CD4-positive, alpha-beta memory T cell (primary cell): ENCODE data around the gene CAPN14. TPM values are rescaled to one million over a fixed set of nuclear protein-coding genes. Genes with fewer than 3 reads are reported as not detected.

Source experiments
- CTCF ChIA-PET: fragments of 350-600 bp; sonication (Branson Sonifier 250); formaldehyde crosslinking; loops from one replicate; lab custom pipeline; 2021; ENCODE audit warnings: inconsistent platforms; ENCODE audit not compliant: partially characterized antibody; lab: Charles Lee
- POLR2A ChIA-PET: fragments of 350-600 bp; sonication (Branson Sonifier 250); formaldehyde crosslinking; loops from one replicate; lab custom pipeline; 2021; ENCODE audit not compliant: partially characterized antibody; lab: Charles Lee
- DNase-seq, 5 donors: peaks; one replicate each; pipeline versions ENCODE4 v3.0.0 to v3.0.0-alpha.2; 2020 to 2022; ENCODE audit warnings: mixed read lengths in 1 of 5
- H3K27ac ChIP-seq: one replicate; pipeline ENCODE4 v1.7.0; 2013; ENCODE audit warnings: low read depth, low read length
- H3K27me3 ChIP-seq: 2 replicates; pipeline ENCODE4 v1.7.0; 2013; ENCODE audit warnings: mild to moderate bottlenecking, low read length, moderate library complexity; ENCODE audit not compliant: insufficient read depth
- H3K36me3 ChIP-seq: 2 replicates; pipeline ENCODE4 v1.7.0; 2013; ENCODE audit warnings: mild to moderate bottlenecking, low read length, moderate library complexity; ENCODE audit not compliant: insufficient read depth
- H3K4me1 ChIP-seq: 2 replicates; pipeline ENCODE4 v1.7.0; 2013; ENCODE audit warnings: mild to moderate bottlenecking, low read length, moderate library complexity; ENCODE audit not compliant: insufficient read depth
- H3K4me3 ChIP-seq, 2 donors: one replicate each; pipeline ENCODE4 v1.7.0; 2013; ENCODE audit warnings: low read length in 2 of 2, mild to moderate bottlenecking in 1 of 2
- H3K9me3 ChIP-seq, 2 donors: one replicate each; pipeline ENCODE4 v1.7.0; 2013; ENCODE audit warnings: low read length in 2 of 2, control low read depth in 1 of 2; ENCODE audit not compliant: control insufficient read depth in 1 of 2
- H3K27ac Mint-ChIP-seq, 7 donors: one replicate each; pipeline ENCODE4 v1.8.0; 2020 to 2021; ENCODE audit warnings: mixed read lengths in 7 of 7, mild to moderate bottlenecking in 6 of 7, inconsistent platforms in 3 of 7, moderate library complexity in 3 of 7
- H3K27me3 Mint-ChIP-seq, 2 donors: one replicate each; pipeline ENCODE4 v1.8.0; 2020 to 2021; ENCODE audit warnings: mixed read lengths in 2 of 2
- H3K36me3 Mint-ChIP-seq, 2 donors: one replicate each; pipeline ENCODE4 v1.8.0; 2020 to 2021; ENCODE audit warnings: mixed read lengths in 2 of 2, inconsistent platforms in 1 of 2, mild to moderate bottlenecking in 1 of 2
- H3K4me1 Mint-ChIP-seq, 4 donors: one replicate each; pipeline ENCODE4 v1.8.0; 2020 to 2021; ENCODE audit warnings: mixed read lengths in 4 of 4, mild to moderate bottlenecking in 1 of 4
- H3K4me3 Mint-ChIP-seq, 8 donors: one replicate each; pipeline ENCODE4 v1.8.0; 2020 to 2021; ENCODE audit warnings: mixed read lengths in 8 of 8, mild to moderate bottlenecking in 7 of 8, moderate library complexity in 6 of 8, inconsistent platforms in 3 of 8
- H3K9me3 Mint-ChIP-seq, 8 donors: one replicate each; pipeline ENCODE4 v1.8.0; 2020 to 2021; ENCODE audit warnings: mixed read lengths in 8 of 8, mild to moderate bottlenecking in 5 of 8, inconsistent platforms in 3 of 8, moderate library complexity in 1 of 8
- intact Hi-C: fragments of 100-400 bp; cut with micrococcal nuclease; formaldehyde crosslinking; loops from one replicate; pipeline ENCODE4 v1.15.1; 2023
- polyA plus RNA-seq, 2 donors: library from polyadenylated mRNA; unstranded; fragments of 300-500 nt; fragmentation: Illumina TruSeq; gene quantifications; one replicate each; pipeline ENCODE4 v1.2.3, GENCODE V29; 2021
- total RNA-seq, 2 experiments: library from RNA; stranded (reverse); gene quantifications; one replicate each; pipeline ENCODE4 v1.2.3, GENCODE V29; 2021

Gene CAPN14
- total and polyA plus RNA-seq, 4 experiments from 2014 or later, result 0.16 to 0.61 (median 0.44) TPM

- intact Hi-C loops, result no loop called here
- Histone ChIP-seq H3K4me3 (no peak overlapping the region), H3K27me3 (no peaks in the 10 kb centered on the region), H3K9me3 (no peaks in the 10 kb centered on the region), H3K27ac (no peak overlapping the region), H3K36me3 (no peaks in the 10 kb centered on the region), H3K4me1 (no peaks in the 10 kb centered on the region)
- Mint-ChIP-seq H3K27ac (no peak overlapping the region), H3K27me3 (peaks cover 0 to 2% of the 10 kb centered on the region in 2 donors), H3K36me3 (peaks cover 0 to 16% of the 10 kb centered on the region in 2 donors), H3K4me1 (no peaks in the 10 kb centered on the region), H3K9me3 (peaks cover 0 to 4% (median 0%) of the 10 kb centered on the region in 8 donors), H3K4me3 (no peak overlapping the region)
- DNase-seq, result no peak
- CTCF ChIA-PET, result no interaction called here
- POLR2A ChIA-PET, result no interaction called here
Observed at GRCh38 chr2:31202833-31203232, 14.5 kb downstream of the CAPN14 start.

- intact Hi-C loops, result no loop called here
- Mint-ChIP-seq H3K27me3 (peaks cover 0 to 2% of the 10 kb centered on the region in 2 donors), H3K9me3 (peaks cover 0 to 4% (median 0%) of the 10 kb centered on the region in 8 donors), H3K27ac (no peak overlapping the region), H3K4me3 (no peak overlapping the region), H3K4me1 (no peaks in the 10 kb centered on the region), H3K36me3 (peaks cover 0 to 16% of the 10 kb centered on the region in 2 donors)
- Histone ChIP-seq H3K36me3 (no peaks in the 10 kb centered on the region), H3K4me1 (no peaks in the 10 kb centered on the region), H3K9me3 (no peaks in the 10 kb centered on the region), H3K4me3 (no peak overlapping the region), H3K27ac (no peak overlapping the region), H3K27me3 (no peaks in the 10 kb centered on the region)
- ChIA-PET POLR2A (no interaction called here), CTCF (no interaction called here)
- no peak for DNase-seq
Observed at GRCh38 chr2:31202041-31202440, 15.3 kb downstream of the CAPN14 start.

GRCh38 chr2:31200972-31201371, 16.3 kb downstream of the CAPN14 start:
- H3K4me1 ChIP-seq, result no peaks in the 10 kb centered on the region
- DNase-seq, result no peak
- CTCF ChIA-PET, result no interaction called here
- H3K9me3 Mint-ChIP-seq, result peaks cover 0 to 4% (median 0%) of the 10 kb centered on the region in 8 donors
- no peak overlapping the region for H3K4me3 Mint-ChIP-seq
- POLR2A ChIA-PET, result no interaction called here
- peaks cover 0 to 2% of the 10 kb centered on the region in 2 donors for H3K27me3 Mint-ChIP-seq
- H3K4me3 ChIP-seq, result no peak overlapping the region
- intact Hi-C loops, result no loop called here
- no peaks in the 10 kb centered on the region for H3K4me1 Mint-ChIP-seq
- H3K36me3 Mint-ChIP-seq, result peaks cover 0 to 16% of the 10 kb centered on the region in 2 donors
- H3K27ac Mint-ChIP-seq, result no peak overlapping the region
- H3K27me3 ChIP-seq, result no peaks in the 10 kb centered on the region
- H3K27ac ChIP-seq, result no peak overlapping the region
- H3K9me3 ChIP-seq, result no peaks in the 10 kb centered on the region
- H3K36me3 ChIP-seq, result no peaks in the 10 kb centered on the region

GRCh38 chr2:31199206-31199605, 18.1 kb downstream of the CAPN14 start:
- Mint-ChIP-seq H3K4me1 (no peaks in the 10 kb centered on the region), H3K4me3 (no peak overlapping the region), H3K27me3 (peaks cover 0 to 2% of the 10 kb centered on the region in 2 donors), H3K9me3 (peaks cover 0 to 4% (median 0%) of the 10 kb centered on the region in 8 donors), H3K27ac (no peak overlapping the region), H3K36me3 (peaks cover 0 to 8% of the 10 kb centered on the region in 2 donors)
- intact Hi-C loops, result no loop called here
- H3K27ac ChIP-seq, result no peak overlapping the region
- H3K36me3 ChIP-seq, result no peaks in the 10 kb centered on the region
- H3K9me3 ChIP-seq, result no peaks in the 10 kb centered on the region
- H3K4me3 ChIP-seq, result no peak overlapping the region
- H3K4me1 ChIP-seq, result no peaks in the 10 kb centered on the region
- ChIA-PET POLR2A (no interaction called here), CTCF (no interaction called here)
- no peak for DNase-seq
- H3K27me3 ChIP-seq, result no peaks in the 10 kb centered on the region

GRCh38 chr2:31197669-31198068, 19.6 kb downstream of the CAPN14 start:
- no peaks in the 10 kb centered on the region for H3K4me1 ChIP-seq
- H3K27me3 ChIP-seq, result no peaks in the 10 kb centered on the region
- intact Hi-C loops, result no loop called here
- no peaks in the 10 kb centered on the region for H3K36me3 ChIP-seq
- Mint-ChIP-seq H3K36me3 (peaks cover 0 to 6% of the 10 kb centered on the region in 2 donors), H3K27ac (no peak overlapping the region), H3K4me3 (no peak overlapping the region), H3K9me3 (peaks cover 0 to 4% (median 0%) of the 10 kb centered on the region in 8 donors), H3K4me1 (no peaks in the 10 kb centered on the region), H3K27me3 (peaks cover 0 to 2% of the 10 kb centered on the region in 2 donors)
- no peaks in the 10 kb centered on the region for H3K9me3 ChIP-seq
- no peak for DNase-seq
- H3K27ac ChIP-seq, result no peak overlapping the region
- CTCF ChIA-PET, result interaction anchor here (1.4 kb wide), 1 partner anchor 486 kb away, joined by 4 read pairs; no protein-coding TSS in a partner anchor
- POLR2A ChIA-PET, result no interaction called here
- H3K4me3 ChIP-seq, result no peak overlapping the region

GRCh38 chr2:31197166-31197565, 20.1 kb downstream of the CAPN14 start:
- no peaks in the 10 kb centered on the region for H3K9me3 ChIP-seq
- ChIA-PET POLR2A (no interaction called here), CTCF (interaction anchor here (1.4 kb wide), 1 partner anchor 486 kb away, joined by 4 read pairs; no protein-coding TSS in a partner anchor)
- Mint-ChIP-seq H3K4me3 (no peak overlapping the region), H3K9me3 (peaks cover 0 to 4% (median 0%) of the 10 kb centered on the region in 8 donors), H3K4me1 (no peaks in the 10 kb centered on the region), H3K36me3 (peaks cover 0 to 6% of the 10 kb centered on the region in 2 donors), H3K27ac (no peak overlapping the region), H3K27me3 (peaks cover 0 to 2% of the 10 kb centered on the region in 2 donors)
- H3K27me3 ChIP-seq, result no peaks in the 10 kb centered on the region
- no peak overlapping the region for H3K27ac ChIP-seq
- H3K4me3 ChIP-seq, result no peak overlapping the region
- no peaks in the 10 kb centered on the region for H3K4me1 ChIP-seq
- DNase-seq, result no peak
- no peaks in the 10 kb centered on the region for H3K36me3 ChIP-seq
- intact Hi-C loops, result no loop called here

GRCh38 chr2:31196622-31197021, 20.7 kb downstream of the CAPN14 start:
- POLR2A ChIA-PET, result no interaction called here

More at GRCh38 chr2:31196622-31197021, 20.7 kb downstream of the CAPN14 start:
- no peak overlapping the region for H3K4me3 ChIP-seq
- no peaks in the 10 kb centered on the region for H3K9me3 ChIP-seq
- no peaks in the 10 kb centered on the region for H3K4me1 ChIP-seq
- H3K27me3 ChIP-seq, result no peaks in the 10 kb centered on the region
- Mint-ChIP-seq H3K4me1 (no peaks in the 10 kb centered on the region), H3K4me3 (no peak overlapping the region), H3K36me3 (peaks cover 0 to 6% of the 10 kb centered on the region in 2 donors), H3K9me3 (peaks cover 0 to 4% (median 0%) of the 10 kb centered on the region in 8 donors), H3K27ac (no peak overlapping the region), H3K27me3 (peaks cover 0 to 2% of the 10 kb centered on the region in 2 donors)
- DNase-seq, result no peak
- intact Hi-C loops, result no loop called here
- H3K27ac ChIP-seq, result no peak overlapping the region
- no peaks in the 10 kb centered on the region for H3K36me3 ChIP-seq
- CTCF ChIA-PET, result interaction anchor here (1.0 kb wide), 1 partner anchor 30 kb away, joined by 3 read pairs; no protein-coding TSS in a partner anchor
